Activated CD4-positive, CD25-positive, alpha-beta regulatory T cell (primary cell): ENCODE data around the gene ANXA3.
"Not testable (repeated sequence)": the region's sequence is repeated elsewhere in the genome, so short reads cannot be mapped to it uniquely, and the experiment has no call there.

Experiments
- DNase-seq, 4 experiments: peaks; one replicate each; lab custom pipeline; 2025; lab: John Stamatoyannopoulos, UW

ANXA3 gene

GRCh38 chr4:78543424-78544125 is 8.0 kb upstream of the ANXA3 start:
- no peak for DNase-seq

- no peak for DNase-seq
Measured at GRCh38 chr4:78544678-78545077, 6.9 kb upstream of the ANXA3 start.

- no peak for DNase-seq
Measured at GRCh38 chr4:78545275-78546246, 6.0 kb upstream of the ANXA3 start.

DNA sequence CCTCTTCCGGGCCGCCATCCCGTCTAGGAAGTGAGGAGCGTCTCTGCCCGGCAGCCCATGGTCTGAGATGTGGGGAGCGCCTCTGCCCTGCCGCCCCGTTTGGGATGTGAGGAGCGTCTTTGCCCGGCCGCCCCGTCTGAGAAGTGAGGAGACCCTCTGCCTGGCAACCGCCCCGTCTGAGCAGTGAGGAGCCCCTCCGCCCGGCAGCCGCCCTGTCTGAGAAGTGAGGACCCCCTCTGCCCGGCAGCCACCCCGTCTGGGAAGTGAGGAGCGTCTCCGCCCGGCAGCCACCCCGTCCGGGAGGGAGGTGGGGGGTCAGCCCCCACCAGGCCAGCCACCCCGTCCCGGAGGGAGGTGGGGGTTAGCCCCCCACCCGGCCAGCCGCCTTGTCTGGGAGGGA is 3.7 kb upstream of the ANXA3 start:
- DNase-seq = not testable (repeated sequence)

DNA sequence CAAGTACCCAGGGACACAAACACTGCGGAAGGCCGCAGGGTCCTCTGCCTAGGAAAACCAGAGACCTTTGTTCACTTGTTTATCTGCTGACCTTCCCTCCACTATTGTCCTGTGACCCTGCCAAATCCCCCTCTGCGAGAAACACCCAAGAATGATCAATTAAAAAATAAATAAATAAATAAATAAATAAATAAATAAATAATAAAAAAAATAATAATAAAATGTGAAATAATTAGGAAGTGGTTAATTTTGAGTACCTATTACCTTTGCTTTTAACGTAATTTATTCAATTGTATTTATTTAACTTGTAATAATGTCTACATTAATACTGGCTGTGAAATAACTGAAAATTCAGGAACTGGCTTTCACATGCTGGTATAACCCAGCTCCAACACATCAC is 2.7 kb upstream of the ANXA3 start:
- not testable (repeated sequence) for DNase-seq

- no peak for DNase-seq
Measured at GRCh38 chr4:78552389-78553042, 946 bp downstream of the ANXA3 start.

- DNase-seq = no peak
Measured at GRCh38 chr4:78553043-78553396, 1.4 kb downstream of the ANXA3 start.

DNA sequence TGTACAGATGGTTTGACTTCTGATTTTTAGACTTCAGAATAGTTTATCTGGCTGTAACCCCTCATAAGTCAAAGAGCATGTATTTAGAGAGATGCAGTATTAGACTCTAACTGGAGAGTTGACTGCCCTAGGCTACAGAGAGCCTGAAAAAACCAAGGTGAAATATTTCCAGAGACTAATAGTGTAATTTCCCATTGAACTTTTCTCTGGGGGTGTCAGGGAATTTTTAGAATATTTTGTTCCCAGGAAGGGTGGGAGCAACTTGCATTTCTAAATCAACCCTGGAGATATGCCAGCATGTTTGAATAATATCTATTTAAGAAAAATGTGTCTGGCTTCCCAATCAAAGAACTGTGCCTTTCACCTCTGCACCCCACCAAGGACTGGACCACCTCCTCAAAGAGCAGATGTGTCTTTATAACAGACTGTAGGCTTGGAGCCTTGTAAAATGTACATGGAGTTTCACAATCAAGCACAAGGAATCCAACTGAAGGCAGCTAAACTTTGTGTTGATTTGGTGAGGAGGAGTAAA is 2.0 kb downstream of the ANXA3 start:
- no peak for DNase-seq

- no peak for DNase-seq
Measured at GRCh38 chr4:78556665-78557064, 5.1 kb downstream of the ANXA3 start.

DNA sequence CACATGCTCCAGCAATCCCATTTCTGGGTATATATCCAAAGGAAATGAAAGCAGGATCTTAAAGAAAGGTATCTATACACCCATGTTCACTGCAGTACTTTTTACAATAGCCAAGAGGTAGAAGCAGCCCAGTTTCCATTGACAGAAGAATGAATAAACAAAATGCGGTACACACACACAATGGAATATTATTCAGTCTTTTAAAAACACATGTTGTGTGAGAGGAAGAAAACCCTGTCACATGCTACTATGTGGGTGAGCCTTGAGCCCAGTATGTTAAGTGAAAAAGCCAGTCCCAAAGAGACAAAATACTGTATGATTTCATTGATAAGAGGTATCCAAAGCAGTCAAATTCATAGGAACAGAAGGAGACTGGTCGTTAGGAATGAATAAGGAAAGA is 6.3 kb downstream of the ANXA3 start:
- no peak for DNase-seq

GRCh38 chr4:78558410-78558809 is 6.8 kb downstream of the ANXA3 start:
- no peak for DNase-seq

DNA sequence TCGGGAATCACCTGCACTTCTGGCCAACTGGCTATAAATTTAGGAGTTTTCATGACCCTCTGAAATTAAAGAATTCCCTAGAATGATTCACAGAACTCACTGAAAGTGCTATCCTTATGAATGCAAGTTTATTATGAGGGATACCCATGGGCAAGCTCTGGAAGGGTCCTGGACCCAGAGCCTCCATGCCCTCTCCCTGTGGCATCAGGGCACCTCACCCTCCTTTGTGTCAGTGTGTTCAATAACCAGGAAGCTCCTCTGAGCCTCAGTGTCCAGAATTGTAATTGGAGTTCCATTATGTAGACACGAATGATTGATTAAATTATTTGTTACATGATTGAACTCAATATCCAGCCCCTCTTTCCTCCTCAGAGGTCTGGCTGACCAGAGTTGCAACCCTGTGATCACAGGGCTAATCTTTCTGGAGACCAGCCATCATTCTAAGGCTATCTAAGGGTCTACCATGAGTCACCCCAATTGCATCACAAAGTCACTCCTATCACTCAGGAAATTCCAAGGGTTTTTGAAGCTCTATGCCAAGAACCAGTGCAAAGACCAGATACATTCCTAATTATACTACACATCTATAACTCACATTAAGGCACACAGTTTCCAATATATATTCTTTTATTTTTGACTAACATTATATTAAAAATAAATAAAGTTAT is 8.9 kb downstream of the ANXA3 start:
- no peak for DNase-seq

DNA sequence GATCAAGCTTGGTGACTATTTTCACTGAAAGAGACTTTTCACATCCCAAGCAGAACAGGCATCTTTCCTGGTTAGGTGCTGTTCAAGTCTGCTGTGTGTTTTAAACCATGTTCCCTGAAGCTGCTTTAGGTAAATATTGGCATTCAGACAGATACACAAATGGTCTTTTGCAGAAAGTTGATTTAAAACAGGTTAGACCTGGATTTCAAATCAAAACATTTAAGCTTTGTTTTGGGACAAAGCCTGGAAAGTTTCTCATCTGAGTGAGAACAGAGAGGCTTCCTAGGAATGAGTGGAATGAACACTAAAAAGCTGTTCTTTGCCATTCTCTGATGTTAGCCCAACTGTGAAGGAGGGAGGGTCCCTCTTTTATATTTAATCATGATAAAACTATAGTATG is 10.1 kb downstream of the ANXA3 start:
- no peak for DNase-seq

DNA sequence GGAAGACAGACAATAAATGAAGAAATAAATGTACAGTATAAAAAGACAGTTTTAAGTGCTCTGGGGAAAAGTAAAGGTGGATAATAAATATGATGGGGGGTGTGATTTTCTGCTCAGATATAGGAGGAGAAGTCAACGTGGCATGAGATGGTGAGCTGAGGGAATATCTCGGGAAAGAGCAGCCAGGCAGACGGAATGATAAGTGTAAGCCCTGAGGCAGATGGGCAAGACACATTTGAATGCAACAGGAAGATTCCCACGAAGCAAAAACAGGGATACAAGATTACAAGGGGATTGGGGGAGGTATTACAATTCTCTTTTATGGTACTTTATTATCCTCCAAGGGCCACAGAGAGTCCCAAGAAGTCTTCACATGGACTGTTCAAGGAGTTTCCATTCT is 11.1 kb downstream of the ANXA3 start:
- no peak for DNase-seq

GRCh38 chr4:78565971-78566372 is 14.4 kb downstream of the ANXA3 start:
- DNase-seq = no peak

- no peak for DNase-seq
Measured at GRCh38 chr4:78566834-78567499, 15.4 kb downstream of the ANXA3 start.

- no peak for DNase-seq
Measured at GRCh38 chr4:78567500-78568060, 16.0 kb downstream of the ANXA3 start.

DNA sequence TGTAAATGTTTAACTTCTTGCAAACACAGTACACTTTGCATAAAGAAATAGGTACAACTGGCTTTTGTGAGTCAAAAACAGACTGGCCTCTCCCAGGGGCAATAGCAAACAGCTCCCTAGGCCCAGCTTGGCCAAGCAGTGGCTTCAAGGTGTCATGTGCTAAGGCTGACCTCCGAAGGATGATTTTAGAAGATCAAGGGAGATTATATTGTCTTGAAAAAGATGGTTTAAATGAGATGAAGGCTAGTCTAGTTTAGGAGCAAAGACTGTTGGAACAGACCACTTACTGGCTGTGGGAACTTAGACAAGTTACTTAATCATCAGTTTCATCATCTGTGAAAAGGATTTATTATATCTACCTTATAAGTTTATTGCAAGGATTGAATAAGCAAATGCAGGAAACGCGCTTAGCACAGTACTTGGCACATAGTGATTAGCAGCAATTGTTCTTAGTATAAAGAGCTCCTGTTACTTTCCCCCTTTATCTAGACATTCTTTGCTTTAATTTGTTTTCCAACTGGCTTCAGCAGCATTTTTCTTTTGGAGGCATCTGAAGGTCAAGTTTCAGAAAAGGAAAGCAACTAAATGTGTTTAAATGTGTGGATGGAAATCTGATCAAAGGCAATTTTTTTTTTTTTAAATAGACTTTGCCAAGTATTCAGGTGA is 17.2 kb downstream of the ANXA3 start:
- DNase-seq = no peak

- DNase-seq = no peak
Measured at GRCh38 chr4:78569306-78569821, 17.8 kb downstream of the ANXA3 start.

- no peak for DNase-seq
Measured at GRCh38 chr4:78570117-78570516, 18.5 kb downstream of the ANXA3 start.
